SKM-1 (cell line): ENCODE measurements around the gene ARVCF.

Experiments
- DNase-seq: peaks from one replicate; lab custom pipeline; 2025; ENCODE audit not compliant: unreplicated experiment; lab: John Stamatoyannopoulos, UW

ARVCF gene

DNA sequence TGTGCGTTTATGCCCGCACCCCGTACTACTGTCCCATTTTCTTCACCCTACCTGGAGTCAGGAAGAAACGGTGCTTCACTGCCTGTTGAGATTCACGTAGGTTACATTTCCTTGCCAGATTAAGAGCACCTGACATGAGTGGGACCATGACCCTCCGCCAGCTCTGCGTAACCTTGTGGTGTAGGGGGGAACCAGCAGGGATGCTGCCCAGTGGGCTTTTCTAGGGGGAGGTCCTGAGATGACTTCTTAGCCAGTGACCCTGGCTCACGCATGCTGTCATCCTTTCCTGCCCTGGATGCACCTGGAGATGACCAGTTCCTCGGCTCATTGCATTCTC lies 967 bp upstream of the ARVCF start:
- DNase-seq, result no peak

DNA sequence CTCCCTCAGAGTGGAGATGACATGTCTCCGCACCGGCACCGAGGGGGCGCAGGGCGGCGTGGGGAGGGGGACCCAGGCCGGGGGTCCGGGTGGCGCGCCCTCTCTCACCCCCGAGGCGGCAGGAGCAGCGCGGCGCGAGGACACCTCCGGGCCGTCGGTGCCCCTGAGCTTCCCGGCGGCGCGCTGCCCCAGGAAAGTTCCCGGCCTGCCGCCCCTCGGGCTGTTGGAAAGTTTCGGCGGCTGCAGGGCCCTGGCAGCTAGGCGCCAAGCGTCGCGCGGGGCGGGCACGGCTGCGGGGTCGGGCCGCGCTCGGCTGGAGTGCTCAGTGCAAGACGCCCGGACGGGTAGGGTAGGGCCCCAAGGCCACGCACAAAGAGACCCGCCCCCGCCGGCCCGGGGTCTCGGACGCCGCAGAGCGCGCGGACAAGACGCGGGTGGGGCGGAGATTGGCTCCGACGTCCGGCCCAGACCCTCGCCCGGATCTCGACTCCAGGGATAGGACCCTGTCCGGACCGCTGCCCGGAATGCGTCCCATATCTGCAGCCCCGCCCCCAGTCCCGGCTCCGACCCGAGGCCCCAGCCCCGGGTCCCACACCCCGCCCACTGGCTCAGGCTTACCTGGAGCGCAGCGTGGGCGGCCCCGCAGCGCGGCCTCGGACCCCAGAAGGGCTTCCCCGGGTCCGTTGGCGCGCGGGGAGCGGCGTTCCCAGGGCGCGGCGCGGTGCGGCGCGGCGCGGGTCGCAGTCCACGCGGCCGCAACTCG lies 471 bp downstream of the ARVCF start:
- no peak for DNase-seq

DNA sequence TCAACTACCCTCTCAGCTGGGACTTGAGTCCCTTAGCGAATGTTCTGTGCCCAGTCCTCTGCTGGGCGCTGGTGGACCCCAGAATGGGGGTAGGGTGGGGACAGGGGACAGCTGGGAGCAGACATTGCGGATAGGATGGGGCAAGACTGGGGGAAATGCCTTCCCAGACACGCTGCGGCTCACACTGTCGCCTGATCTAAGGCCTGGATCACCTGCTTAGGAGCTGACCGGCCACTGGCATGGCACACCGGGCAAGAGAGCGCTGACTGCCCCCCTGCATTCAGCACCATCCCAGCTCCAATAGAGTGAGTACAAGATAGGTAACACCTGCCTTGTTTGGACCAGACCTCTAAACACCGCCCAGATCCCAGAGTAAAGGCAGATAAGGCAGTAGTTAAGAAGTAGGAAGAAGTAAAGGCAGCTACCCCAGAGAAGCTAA lies 1.4 kb downstream of the ARVCF start:
- DNase-seq, result no peak

DNA sequence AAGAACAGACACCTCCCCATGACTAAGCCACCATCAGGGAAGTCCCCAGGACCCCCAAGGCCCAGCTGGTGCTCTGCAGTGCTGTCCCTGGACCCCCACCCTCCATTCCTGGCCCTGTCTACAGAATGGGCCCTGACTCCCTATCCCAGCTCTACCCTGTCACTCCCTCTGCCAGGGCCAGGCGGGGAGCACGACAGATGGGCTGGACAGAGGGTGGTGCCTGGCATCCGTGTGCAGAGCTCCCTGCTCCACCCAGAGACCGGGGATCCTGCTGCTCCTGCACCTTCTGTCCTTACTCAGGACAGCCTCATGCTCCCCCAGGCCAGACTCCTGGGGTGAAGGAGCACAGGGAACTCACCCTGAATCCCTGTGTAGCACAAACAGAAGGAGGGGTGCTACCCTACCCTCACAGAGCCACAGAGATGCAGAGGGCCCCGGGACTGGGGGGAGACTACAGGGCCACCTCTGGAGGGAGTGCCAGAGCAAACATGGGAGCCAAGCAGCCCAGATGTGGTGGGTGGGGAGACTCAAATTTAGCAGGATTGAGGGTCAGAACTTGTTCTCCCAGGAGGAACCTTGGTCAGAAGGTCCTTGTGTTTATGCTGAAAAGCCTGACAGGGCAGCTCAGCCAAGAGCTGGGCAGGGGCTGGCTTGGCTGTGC lies 2.0 kb downstream of the ARVCF start:
- DNase-seq, result no peak

DNA sequence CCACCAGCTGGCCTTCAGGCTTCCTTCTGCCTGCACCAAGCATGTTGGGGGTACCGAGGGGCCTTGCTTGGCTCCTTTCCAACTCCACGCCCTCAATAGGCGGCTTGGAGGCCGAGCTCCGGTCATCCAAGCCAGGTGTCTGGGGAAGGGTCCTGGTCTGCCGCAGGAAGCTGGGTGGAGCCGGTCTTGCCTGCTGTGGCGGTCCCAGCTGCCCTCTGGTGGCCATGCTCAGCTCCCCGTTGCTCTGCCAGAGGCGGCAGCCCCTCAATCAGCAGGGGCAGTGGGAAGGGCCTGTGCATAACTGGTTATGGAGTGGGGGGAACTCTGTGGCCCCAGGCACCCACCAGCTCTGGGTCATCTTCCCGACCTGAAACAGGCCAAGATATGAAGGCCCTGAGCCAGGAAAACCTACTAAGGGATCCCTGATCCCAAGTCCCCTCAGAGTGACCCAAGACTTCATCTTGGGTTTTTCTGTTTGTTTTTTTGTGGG lies 3.2 kb downstream of the ARVCF start:
- DNase-seq, result no peak

DNA sequence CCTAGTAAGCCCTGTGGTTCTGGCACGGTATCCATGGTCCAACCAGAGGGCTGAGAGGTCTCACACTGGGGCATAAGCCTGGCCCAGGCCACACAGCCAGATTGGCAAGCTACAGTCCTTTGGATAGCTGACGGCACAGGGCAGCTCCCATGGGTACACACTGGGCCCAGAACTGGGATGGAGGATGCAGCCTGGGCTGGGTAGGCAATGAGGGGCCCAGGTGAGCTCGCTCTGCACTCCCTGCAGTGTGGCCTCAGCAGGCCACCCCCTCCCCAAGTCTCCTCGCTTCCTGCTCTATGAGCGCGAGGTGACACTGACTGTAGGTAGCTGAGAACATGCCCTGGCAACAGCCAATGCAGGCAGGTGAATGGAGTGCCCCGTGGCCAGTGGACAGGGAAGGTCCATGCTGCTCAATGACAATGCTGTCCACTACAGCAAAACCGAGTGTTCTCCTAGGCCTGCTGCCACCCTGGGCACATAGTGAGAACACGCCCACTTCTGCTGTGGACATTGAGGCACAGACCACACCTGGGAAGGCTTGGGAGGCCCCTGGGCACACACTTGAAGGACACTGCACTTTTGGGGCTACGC lies 3.8 kb downstream of the ARVCF start:
- no peak for DNase-seq

DNA sequence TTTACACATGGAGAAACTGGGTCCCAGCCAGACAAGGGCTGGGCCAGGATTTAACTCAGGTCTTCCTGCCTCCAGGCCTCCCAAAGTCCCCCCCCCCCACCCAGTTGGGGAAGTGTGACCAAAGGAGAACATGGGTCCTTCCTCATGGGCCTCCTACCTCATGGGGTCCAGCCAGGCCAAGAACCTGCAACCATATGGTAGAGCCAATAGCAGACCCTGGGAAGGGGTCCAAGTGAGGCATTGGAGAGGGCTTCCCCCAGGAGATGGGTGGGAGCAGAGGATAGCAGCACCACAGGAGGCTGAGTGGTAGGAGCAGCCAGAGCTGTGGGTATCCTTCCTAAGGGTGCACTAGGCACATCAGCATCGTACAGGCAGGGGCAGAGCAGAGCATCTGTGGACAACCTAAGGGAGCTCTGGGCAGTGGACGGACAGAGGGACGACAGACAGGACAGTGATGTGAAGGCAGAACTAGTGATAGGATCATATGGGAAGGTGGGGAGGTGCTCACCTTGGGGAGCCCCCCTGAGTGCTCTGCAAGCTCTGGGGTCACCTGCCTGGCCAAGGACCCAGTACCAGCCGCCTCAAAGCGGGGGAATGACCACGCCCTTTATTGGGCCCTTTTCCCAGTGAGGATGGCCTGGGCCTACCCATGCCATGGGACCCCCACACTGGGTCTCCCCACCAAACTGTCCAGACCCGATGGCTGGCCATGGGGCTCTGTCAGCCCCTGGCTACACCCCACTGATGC lies 4.5 kb downstream of the ARVCF start:
- DNase-seq, result no peak

DNA sequence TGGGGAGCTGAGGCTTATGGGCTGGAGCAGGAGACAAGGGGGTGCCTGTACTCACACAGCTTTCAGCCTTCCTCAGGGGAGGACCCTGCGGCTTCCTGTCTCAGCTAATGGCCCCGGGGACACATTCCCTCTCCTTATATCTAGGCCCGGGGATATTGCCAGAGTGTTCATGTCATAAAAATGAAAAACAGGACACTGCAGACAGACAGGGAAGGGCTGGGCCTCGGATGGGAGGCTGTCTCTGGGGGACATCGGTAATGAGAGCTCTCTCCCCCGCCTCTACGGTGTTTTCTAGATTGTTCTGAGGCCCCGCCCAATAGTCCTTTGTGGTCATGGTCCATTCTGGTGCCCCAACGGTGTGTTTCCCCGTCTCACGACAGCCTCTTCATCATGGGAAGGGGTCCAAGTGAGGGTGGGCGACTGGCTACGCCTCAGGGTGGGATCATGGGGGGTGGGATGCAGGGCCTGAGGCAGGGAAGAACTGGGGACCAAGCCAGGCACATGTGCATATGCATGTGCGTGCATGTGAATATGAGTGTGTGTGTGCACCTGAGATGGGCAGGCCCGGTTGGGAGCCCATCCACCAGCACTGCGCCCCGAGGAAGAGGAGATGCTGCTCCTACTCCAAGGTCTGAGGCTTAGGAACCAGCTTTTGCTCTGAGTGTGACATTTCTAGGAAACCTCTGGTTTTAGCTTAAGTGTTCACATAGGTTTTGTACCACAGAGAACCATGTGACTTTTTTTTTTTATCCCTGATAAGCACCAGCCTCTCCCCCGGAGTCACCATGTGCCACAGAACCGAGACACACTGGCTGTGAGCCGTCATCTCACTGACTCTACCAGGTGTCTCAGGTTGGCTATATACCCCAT lies 5.3 kb downstream of the ARVCF start:
- no peak for DNase-seq

DNA sequence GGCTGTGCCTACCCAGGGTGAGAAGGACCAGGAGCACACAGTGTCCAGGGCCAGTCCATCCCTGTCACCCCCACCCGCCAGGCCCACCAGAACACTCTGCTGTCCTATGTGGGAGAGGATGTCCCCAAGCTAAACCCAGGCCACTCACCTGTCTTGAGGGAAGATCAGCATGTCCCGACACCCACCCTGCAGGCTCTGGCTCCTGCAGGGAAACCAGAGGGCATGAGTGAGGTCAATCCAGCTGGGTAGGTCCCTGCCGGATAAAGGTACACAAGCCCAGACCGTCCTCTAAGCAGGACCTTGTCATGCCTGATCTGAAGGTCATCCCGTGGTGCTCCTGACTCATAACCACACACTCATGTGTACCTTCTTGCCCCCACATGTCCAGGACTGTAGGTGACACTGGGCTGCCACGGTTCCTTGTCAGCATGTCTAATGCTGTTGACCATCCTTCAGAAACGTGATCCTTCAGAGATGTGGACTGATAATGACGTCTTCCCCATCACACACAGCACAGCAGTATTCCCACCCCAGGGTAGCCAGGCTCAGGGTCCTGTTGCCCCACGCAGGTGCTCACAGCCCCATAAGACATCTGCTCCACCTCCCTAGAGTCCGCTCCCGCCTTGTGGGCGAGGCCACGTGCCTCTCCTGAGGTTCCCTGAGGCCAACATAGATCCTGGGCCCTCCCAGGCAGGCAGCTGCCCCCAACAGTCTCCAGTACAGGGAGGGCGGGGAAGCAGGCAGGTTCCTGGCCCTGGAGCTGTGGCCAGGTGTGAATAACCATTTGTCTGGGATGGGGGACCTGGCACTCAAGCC lies 6.1 kb downstream of the ARVCF start:
- DNase-seq, result no peak

DNA sequence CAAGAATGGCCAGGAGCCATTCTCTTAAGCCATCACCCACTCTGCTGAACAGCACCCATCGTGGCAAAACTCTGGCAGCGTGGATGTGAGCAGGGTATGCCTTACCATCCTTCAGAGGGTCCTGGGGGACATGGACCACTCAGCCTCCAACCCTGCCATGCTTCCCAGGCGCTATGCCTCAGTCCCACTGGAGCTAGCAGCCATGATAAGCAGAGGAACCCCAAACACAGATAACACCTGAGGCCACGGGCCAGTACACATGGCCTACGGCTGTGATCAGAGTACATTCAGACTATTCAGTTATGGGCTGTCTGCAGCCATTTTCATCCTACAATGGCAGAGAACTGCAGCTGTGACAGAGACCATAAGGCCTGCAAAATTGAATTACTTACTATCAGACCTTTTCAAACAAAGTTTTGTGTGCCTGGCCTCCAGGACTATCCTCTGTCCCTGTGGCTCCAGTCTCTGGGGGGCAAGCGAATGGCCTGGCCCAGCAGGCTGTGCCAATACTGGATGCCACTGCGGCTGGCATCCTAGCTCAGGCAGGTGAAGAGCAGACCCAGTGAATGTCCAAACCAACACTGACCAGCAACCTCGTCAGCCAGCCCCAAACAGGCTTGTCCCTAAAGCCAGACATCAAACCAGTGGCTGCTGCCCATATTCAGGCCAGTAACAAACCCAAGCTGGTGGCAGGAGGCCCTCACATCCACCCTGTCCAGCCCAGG lies 6.9 kb downstream of the ARVCF start:
- no peak for DNase-seq

DNA sequence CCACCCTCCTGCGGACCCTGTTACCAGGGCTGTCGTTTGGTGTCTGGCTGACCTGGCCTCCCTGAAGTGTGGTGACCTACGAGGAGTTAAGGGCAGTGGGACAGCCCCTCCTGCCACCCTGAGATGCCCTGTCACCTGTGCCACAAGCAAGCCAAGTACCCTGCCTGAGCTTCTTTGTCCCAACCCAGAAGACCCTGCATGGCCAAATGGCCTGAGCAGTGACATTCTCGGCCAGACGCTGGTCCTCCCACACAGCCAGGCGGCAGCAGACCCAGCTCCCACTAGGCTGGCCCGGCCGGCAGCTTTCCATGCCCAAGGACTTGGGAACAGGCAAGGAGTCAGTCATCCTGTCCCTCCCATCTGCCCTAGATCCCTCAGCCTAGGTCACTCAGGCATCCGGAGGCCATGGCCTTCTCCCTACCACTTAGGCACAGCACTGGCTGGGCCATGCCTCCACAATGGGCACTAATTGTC lies 7.6 kb downstream of the ARVCF start:
- DNase-seq, result no peak

DNA sequence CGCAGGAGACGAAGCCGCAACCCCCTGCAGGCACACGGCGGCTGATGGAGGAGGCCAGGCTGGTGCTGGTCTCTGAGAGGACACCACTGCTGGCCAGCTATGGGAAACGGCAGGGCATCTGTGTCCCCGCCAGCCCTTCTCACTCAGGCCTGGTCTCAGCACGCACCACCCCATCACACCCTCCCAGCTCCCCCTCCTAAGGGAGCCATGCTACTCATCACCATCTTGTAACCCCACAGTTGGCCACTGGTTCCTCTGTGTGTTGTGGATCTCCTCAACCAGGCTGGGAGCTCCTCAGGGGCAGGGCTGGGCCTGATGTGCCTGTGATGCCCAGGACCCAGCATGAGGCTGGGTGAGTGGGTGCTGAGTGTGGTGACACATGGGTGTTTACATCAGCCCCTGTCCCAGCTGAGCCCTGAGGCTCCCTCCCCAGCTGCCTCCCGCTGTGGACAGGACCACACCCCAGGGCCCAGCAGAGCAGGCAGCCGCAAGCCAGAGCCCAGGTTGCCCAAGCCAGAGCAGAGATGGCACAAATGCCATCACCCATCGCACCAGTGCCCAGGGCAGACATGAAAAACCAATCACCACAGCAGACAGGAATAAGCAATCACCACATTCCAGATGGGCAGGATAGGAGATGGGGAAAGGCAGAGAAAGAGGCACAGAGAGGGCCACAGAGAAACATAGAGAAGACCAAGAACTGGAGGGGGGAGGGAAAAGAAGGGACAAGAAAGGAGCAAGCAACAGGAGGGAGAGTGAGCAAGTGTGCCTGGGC lies 8.2 kb downstream of the ARVCF start:
- no peak for DNase-seq

DNA sequence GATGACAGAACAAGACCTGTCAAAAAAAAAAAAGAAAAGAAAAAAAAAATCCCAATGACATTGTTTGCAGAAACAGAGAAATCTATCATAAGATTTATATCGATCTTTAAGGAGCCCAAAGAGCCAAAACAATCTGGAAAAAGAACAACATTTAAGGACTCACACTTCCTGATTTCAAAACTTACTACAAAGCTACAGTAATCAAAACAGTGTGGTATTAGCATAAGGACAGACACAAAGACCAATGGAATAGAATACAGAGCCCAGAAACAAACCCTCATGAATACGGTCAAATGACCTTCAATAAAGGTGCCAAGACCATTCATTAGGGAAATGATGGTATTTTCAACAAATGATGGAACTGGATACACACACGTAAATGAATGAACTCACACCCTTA lies 12.2 kb downstream of the ARVCF start:
- no peak for DNase-seq

DNA sequence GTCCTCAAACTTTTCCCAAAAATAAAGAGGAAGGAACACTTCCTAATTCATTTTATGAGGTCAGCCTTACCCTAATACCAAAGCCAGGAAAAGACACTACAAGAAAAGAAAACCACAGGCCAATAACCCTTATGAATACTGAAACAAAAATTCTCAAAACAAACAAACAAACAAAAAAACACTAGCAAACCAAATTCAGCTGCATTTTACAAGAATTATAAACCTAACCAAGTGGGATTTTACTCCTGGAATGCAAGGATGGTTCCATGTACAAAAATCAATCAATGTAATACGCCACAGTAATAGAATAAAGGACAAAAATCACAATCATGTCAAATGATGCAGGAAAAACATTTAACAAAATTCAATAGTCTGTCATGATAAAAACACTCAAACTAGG lies 13.3 kb downstream of the ARVCF start:
- DNase-seq, result no peak

DNA sequence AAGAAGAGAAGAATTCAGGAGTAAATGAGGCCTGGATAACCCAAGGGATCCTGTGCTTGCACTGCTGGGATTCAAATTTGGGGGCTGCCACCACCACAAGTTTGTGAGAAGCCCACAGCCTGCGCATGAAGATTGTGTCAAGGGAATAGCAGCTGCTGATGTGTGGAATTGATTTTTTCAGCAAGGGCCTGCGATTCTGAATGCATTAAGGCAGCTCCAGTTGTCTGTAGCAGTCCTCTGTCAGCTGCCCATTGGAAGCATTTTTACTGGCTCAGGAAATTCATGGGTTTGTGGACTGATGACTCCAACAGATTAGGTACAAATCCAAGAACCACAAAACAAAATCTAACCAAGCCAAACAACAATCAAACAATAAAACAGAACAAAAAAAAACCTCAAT lies 14.0 kb downstream of the ARVCF start:
- DNase-seq, result no peak

DNA sequence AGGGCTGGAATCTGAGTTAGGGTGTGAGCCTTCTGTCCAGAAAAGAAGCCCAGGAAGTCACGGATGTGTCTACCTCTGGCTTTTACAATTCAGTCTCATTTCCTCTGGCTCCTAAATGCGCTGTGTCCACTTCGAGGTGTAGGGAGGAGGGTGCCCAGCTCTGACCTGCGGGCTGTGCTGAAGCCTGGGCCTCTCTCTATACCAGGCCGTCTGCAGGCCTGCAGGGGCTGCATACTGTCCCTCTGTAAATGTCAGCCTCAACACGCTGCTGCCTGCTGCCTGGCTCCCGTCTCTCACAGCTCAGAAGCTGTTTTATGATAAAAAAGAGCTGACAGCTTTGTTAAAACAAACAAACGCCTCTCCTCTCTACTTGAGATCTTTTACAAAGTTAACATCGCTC lies 14.5 kb downstream of the ARVCF start:
- no peak for DNase-seq

DNA sequence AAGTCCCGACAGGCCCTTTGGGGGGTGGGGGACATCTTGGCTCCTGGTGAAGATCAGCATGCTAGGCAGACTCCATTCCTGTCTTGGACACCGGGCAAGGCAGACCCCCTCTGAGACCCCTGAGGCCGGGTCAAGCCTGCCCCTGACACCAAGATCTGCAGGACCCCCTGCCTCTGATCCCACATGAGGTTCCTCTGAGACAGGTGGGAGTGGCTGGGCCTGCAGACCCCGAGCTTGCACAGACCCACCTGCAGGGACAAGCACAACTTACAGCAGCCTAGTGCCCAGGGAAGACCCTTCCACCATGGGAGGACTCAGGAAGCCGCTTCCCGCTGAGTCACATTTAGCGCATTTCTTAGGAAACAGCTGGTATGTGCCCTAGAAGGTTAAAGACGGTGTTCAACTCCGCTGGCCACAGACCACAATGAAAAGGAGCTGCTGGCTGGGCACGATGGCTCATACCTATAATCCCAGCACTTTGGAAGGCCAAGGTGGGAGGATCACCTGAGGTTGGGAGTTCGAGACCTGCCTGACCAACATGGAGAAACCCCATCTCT lies 15.5 kb downstream of the ARVCF start:
- DNase-seq, result no peak
